ENCODE measurements around the gene CLSTN2. TPM values are rescaled to one million over a fixed set of nuclear protein-coding genes. Genes with fewer than 3 reads are reported as not detected.

CLSTN2 gene
- total RNA-seq, 1 experiment from 2014 or later = 0.68 TPM

DNA sequence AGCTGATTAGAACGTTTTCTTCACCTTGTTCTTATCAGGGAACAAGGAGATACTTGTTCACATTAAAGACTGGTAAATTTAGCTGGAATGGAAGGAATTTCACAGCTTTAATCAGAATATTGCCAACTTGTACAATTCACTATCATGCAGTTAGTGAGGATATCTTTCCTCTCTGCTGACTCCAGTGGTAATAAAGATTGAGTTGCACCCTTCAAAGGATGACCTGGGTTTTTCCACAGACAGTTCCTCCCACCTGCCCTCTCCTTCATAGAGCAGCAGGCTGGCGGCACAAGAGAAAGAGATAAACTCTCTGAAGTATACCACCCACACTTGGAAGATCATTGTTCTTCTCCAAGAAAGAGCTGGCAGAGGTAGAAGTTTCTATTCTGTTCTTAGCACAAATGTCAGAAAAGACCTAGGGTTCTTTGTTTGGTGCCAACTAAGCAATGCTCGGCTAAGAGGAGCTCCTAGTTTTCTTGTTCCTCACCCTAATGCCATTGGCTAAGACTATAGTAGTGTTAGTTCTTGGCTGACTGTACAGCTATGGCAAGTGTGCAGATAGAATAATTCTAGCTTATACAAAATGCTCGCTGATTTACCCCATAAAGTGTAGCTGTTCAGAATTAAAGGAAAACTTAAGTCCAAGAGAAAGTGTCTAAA lies 169.1 kb downstream of the CLSTN2 start:
- Histone ChIP-seq H3T11ph (ENCODE audit: low read length) (no peak overlapping the region), H2AK5ac (ENCODE audit: insufficient read length, low read length) (no peak overlapping the region), H2AFZ (ENCODE audit: low read length) (no peak overlapping the region), H3K18ac (ENCODE audit: insufficient read length, low read depth, low read length) (no peak overlapping the region), H3K9ac (ENCODE audit: extremely low read depth, insufficient read length, low read length) (no peak overlapping the region), H3K23ac (ENCODE audit: insufficient read length, low read depth, low read length) (no peak overlapping the region), H3K56ac (ENCODE audit: insufficient read length, low read depth, low read length) (no peak overlapping the region), H3K79me1 (ENCODE audit: insufficient read depth, low read depth, low read length, poor library complexity, severe bottlenecking) (no peaks in the 10 kb centered on the region), H3K23me2 (ENCODE audit: insufficient read length, low read depth, low read length, poor library complexity, severe bottlenecking) (no peaks in the 10 kb centered on the region), H2BK120ac (ENCODE audit: low read depth, low read length, poor library complexity, severe bottlenecking) (no peak overlapping the region), H3K27ac (ENCODE audit: insufficient read length, low read depth, low read length) (no peak overlapping the region), H4K8ac (replicated peaks; ENCODE audit: insufficient read length, low read depth, low read length) (no peak overlapping the region), H2BK15ac (ENCODE audit: low read depth, low read length) (no peak overlapping the region), H4K91ac (ENCODE audit: insufficient read length, low read depth, low read length) (no peak overlapping the region), H4K20me1 (ENCODE audit: control insufficient read depth, insufficient read depth, insufficient read length) (no peaks in the 10 kb centered on the region), H2BK5ac (ENCODE audit: insufficient read length, low read length) (no peak overlapping the region), H3K4me2 (ENCODE audit: insufficient read depth, insufficient read length, low read length) (no peak overlapping the region), H3K4me1 (ENCODE audit: insufficient read depth, low read length) (no peaks in the 10 kb centered on the region), H3K4ac (ENCODE audit: low read depth, low read length) (no peak overlapping the region), H2BK12ac (ENCODE audit: insufficient read length, low read depth, low read length) (no peak overlapping the region), H3K14ac (ENCODE audit: insufficient read depth, low read length) (no peak overlapping the region), H4K5ac (ENCODE audit: insufficient read length, low read depth, low read length) (no peak overlapping the region), H3K27me3 (ENCODE audit: insufficient read depth, low read length) (no peaks in the 10 kb centered on the region), H2BK20ac (ENCODE audit: low read depth, low read length, poor library complexity, severe bottlenecking) (no peak overlapping the region), H3K9me3 (ENCODE audit: control insufficient read depth, low read depth, low read length) (no peaks in the 10 kb centered on the region), H3K79me2 (ENCODE audit: insufficient read depth, low read length) (no peaks in the 10 kb centered on the region)
- TF ChIP-seq, protein P1, sequence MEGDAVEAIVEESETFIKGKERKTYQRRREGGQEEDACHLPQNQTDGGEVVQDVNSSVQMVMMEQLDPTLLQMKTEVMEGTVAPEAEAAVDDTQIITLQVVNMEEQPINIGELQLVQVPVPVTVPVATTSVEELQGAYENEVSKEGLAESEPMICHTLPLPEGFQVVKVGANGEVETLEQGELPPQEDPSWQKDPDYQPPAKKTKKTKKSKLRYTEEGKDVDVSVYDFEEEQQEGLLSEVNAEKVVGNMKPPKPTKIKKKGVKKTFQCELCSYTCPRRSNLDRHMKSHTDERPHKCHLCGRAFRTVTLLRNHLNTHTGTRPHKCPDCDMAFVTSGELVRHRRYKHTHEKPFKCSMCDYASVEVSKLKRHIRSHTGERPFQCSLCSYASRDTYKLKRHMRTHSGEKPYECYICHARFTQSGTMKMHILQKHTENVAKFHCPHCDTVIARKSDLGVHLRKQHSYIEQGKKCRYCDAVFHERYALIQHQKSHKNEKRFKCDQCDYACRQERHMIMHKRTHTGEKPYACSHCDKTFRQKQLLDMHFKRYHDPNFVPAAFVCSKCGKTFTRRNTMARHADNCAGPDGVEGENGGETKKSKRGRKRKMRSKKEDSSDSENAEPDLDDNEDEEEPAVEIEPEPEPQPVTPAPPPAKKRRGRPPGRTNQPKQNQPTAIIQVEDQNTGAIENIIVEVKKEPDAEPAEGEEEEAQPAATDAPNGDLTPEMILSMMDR (conservative IDR thresholded peaks at IDR 0.05) = no peak
- Mint-ChIP-seq H3K27ac (no peak overlapping the region), H3K4me1 (no peaks in the 10 kb centered on the region; a peak in 1 of 4 replicates), H3K36me3 (ENCODE audit: insufficient read depth in 1 of 3, low read depth in 3 of 3) (no peaks in the 10 kb centered on the region; a peak in 1 of 7 replicates), H3K4me3 (no peak overlapping the region), H3K27me3 (ENCODE audit: low read depth) (peaks cover 4% of the 10 kb centered on the region; the same call in 1 of the 2 replicates), H3K9me3 (no peaks in the 10 kb centered on the region)
- no CpG with 5 or more reads among the region's 4 CpGs for WGBS (ENCODE audit: extremely low coverage, insufficient read length, low lambda C conversion rate)
- DNase-seq = no peak

Measured in H9 (cell line).